ENCODE results near the gene SPAG9.

DNA sequence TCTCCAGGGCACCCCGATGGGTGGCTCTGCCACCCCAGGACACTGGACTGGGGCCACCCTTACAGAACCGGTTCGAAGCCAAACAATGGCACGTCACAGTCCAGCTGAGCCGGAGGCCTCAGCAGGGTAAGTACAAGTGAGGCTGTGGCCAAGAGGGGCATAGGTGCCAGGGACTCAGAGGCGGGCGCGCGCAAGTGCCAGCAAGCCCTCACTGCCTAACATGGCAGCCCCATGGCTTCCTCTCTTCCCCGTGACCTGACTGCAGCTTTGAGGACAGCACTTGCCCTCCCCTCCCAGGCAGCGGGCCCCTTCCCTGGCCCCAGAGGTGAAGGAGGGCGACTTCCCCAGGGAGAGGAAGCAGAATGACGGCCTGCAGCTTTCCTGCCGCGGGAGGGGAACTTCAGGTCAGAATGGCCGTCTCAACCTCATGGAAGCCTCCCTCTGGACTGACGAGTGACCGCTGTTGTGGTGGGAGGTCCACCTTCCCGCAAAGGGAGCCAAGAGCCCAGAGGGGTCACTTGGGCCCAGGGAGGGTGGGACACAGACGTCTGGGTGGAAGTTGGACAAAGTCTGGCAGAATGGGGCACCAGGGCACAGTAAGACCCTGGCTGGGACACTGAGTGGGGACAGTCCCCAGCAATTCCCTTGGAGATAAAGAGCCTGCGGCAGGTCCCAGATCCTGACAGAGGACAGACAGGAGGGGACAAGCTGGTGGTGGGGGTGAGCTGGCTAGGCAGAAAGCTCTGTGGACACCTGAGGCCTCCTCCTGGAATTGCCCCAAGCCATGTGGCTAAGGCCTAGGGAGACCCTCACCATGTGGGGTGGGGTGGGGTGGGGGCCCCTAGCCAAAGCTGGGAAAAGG, 202.4 kb downstream of the SPAG9 start:
- TF ChIP-seq CTCF (IDR thresholded peaks at IDR 0.05) = no peak
- TF ChIP-seq POLR2AphosphoS5 (IDR thresholded peaks at IDR 0.05) = no peak
- no peak for TF ChIP-seq POLR2A (IDR thresholded peaks at IDR 0.05; ENCODE audit: low read depth)
